HEK293 (cell line): ENCODE data around the gene EPB41L2.
A peak's percentile ranks its signal among the peaks of the same experiment; 100 is the strongest.

Experiments used
- CTCF ChIA-PET: fragments of 350-600 bp; formaldehyde crosslinking; extraction: SDS; loops from one replicate; lab custom pipeline; 2021; ENCODE audit warnings: antibody characterized with exemption; lab: Yijun Ruan, JAX
- POLR2A ChIA-PET: fragments of 300-600 bp; formaldehyde crosslinking; extraction: SDS; loops from one replicate; lab custom pipeline; 2020; ENCODE audit warnings: antibody characterized with exemption, inconsistent platforms; lab: Yijun Ruan, JAX
- H3K27ac ChIP-seq: fragments of 200-500 bp; sonication (Bioruptor generic); 2 replicates; pipeline ENCODE4 v1.5.1; 2014; ENCODE audit warnings: low read depth, low read length, control low read depth, inconsistent platforms; ENCODE audit errors: extremely low read depth
- H3K36me3 ChIP-seq, 2 experiments: fragments of 200-500 bp in 1 of 2; sonication (Bioruptor generic) in 1 of 2; 1 replicate in 1 of 2; 2 replicates in 1 of 2; pipeline ENCODE4 v1.5.1; 2014 to 2017; ENCODE audit warnings: inconsistent platforms in 2 of 2, low read length in 2 of 2; ENCODE audit not compliant: control insufficient read depth in 2 of 2, insufficient read depth in 1 of 2
- H3K4me1 ChIP-seq: fragments of 200-500 bp; sonication (Bioruptor generic); 2 replicates; pipeline ENCODE4 v1.5.1; 2014; ENCODE audit warnings: mild to moderate bottlenecking, low read length, inconsistent platforms; ENCODE audit not compliant: control insufficient read depth, insufficient read depth
- H3K4me3 ChIP-seq: 2 replicates; pipeline ENCODE4 v1.5.1; 2011; ENCODE audit warnings: low read depth, mild to moderate bottlenecking, control low read depth, low read length, moderate library complexity
- H3K9me3 ChIP-seq: fragments of 200-500 bp; sonication (Bioruptor generic); 2 replicates; pipeline ENCODE4 v1.5.1; 2014; ENCODE audit warnings: low read depth, low read length, inconsistent platforms; ENCODE audit not compliant: control insufficient read depth, insufficient read depth
- BCL11B ChIP-seq: fragments of 450-650 bp; formaldehyde crosslinking; IDR thresholded peaks from 2 replicates; pipeline ENCODE4 v1.5.1; 2016; ENCODE audit warnings: low read depth, missing biosample characterization, missing genetic modification characterization
- IKZF3 ChIP-seq: fragments of 450-650 bp; IDR thresholded peaks from 2 replicates; pipeline ENCODE4 v1.5.0; 2018; ENCODE audit warnings: missing biosample characterization, mild to moderate bottlenecking, missing genetic modification characterization, moderate library complexity
- KLF7 ChIP-seq: fragments of 450-650 bp; formaldehyde crosslinking; IDR thresholded peaks from 2 replicates; pipeline ENCODE4 v1.5.1; 2016; ENCODE audit warnings: missing biosample characterization, missing genetic modification characterization, borderline replicate concordance
- PRDM1 ChIP-seq: fragments of 450-650 bp; formaldehyde crosslinking; IDR thresholded peaks from 2 replicates; pipeline ENCODE4; 2016; ENCODE audit warnings: missing biosample characterization, missing genetic modification characterization
- REPIN1 ChIP-seq: fragments of 450-650 bp; formaldehyde crosslinking; IDR thresholded peaks from 2 replicates; pipeline ENCODE4 v1.5.1; 2017; ENCODE audit warnings: missing biosample characterization, missing genetic modification characterization, low read depth
- SCRT1 ChIP-seq: fragments of 450-650 bp; formaldehyde crosslinking; IDR thresholded peaks from 2 replicates; pipeline ENCODE4 v1.5.1; 2016; ENCODE audit warnings: missing biosample characterization, missing genetic modification characterization, borderline replicate concordance
- SCRT2 ChIP-seq: fragments of 450-650 bp; formaldehyde crosslinking; IDR thresholded peaks from 2 replicates; pipeline ENCODE4 v1.5.1; 2016; ENCODE audit warnings: missing biosample characterization, missing genetic modification characterization
- SETDB1 ChIP-seq: IDR thresholded peaks from one replicate; pipeline ENCODE4 v1.6.1; 2017; ENCODE audit warnings: mild to moderate bottlenecking, low read length, moderate library complexity, mixed read lengths; ENCODE audit not compliant: insufficient read length
- SP2 ChIP-seq: fragments of 450-650 bp; formaldehyde crosslinking; IDR thresholded peaks from 2 replicates; pipeline ENCODE4 v1.5.1; 2016; ENCODE audit warnings: missing biosample characterization, missing genetic modification characterization
- ZFP37 ChIP-seq: fragments of 450-650 bp; formaldehyde crosslinking; IDR thresholded peaks from 2 replicates; pipeline ENCODE4 v1.5.1; 2016; ENCODE audit warnings: missing biosample characterization, missing genetic modification characterization
- ZNF155 ChIP-seq: fragments of 450-650 bp; formaldehyde crosslinking; IDR thresholded peaks from 2 replicates; pipeline ENCODE4 v1.5.1; 2016; ENCODE audit warnings: missing biosample characterization, missing genetic modification characterization
- ZNF202 ChIP-seq: fragments of 450-650 bp; formaldehyde crosslinking; IDR thresholded peaks from 2 replicates; pipeline ENCODE4 v1.5.1; 2016; ENCODE audit warnings: missing biosample characterization, missing genetic modification characterization, borderline replicate concordance
- ZNF211 ChIP-seq: fragments of 450-650 bp; formaldehyde crosslinking; IDR thresholded peaks from 2 replicates; pipeline ENCODE4 v1.5.1; 2016; ENCODE audit warnings: low read depth, missing biosample characterization, missing genetic modification characterization
- ZNF221 ChIP-seq: fragments of 450-650 bp; formaldehyde crosslinking; IDR thresholded peaks from 2 replicates; pipeline ENCODE4 v1.5.1; 2017; ENCODE audit warnings: missing biosample characterization, missing genetic modification characterization, borderline replicate concordance
- ZNF274 ChIP-seq, 2 experiments: fragments of 200-500 bp in 1 of 2; fragments of 450-650 bp in 1 of 2; sonication (Bioruptor generic) in 1 of 2; formaldehyde crosslinking in 1 of 2; IDR thresholded peaks; 2 replicates each; pipeline versions ENCODE4 v1.5.1 to v1.6.1; 2014 to 2016; ENCODE audit warnings: borderline replicate concordance in 1 of 2, inconsistent platforms in 1 of 2, low read length in 1 of 2, missing biosample characterization in 1 of 2, missing genetic modification characterization in 1 of 2
- ZNF341 ChIP-seq: fragments of 450-650 bp; formaldehyde crosslinking; IDR thresholded peaks from 2 replicates; pipeline ENCODE4; 2016; ENCODE audit warnings: low read depth, missing biosample characterization, missing genetic modification characterization
- ZNF521 ChIP-seq: fragments of 450-650 bp; formaldehyde crosslinking; IDR thresholded peaks from 2 replicates; pipeline ENCODE4 v1.5.1; 2017; ENCODE audit warnings: missing biosample characterization, mild to moderate bottlenecking, missing genetic modification characterization
- ZNF530 ChIP-seq: fragments of 450-650 bp; formaldehyde crosslinking; IDR thresholded peaks from 2 replicates; pipeline ENCODE4 v1.5.1; 2016; ENCODE audit warnings: low read depth, missing biosample characterization, missing genetic modification characterization
- ZNF560 ChIP-seq: fragments of 450-650 bp; formaldehyde crosslinking; IDR thresholded peaks from 2 replicates; pipeline ENCODE4 v1.5.1; 2017; ENCODE audit warnings: missing biosample characterization, missing genetic modification characterization, borderline replicate concordance
- ZNF596 ChIP-seq: fragments of 450-650 bp; IDR thresholded peaks from 2 replicates; pipeline ENCODE4 v1.5.0; 2018; ENCODE audit warnings: missing biosample characterization, mild to moderate bottlenecking, missing genetic modification characterization, moderate library complexity
- ZNF600 ChIP-seq: fragments of 450-650 bp; formaldehyde crosslinking; IDR thresholded peaks from 2 replicates; pipeline ENCODE4 v1.5.1; 2016; ENCODE audit warnings: missing biosample characterization, missing genetic modification characterization
- ZNF624 ChIP-seq: fragments of 450-650 bp; formaldehyde crosslinking; IDR thresholded peaks from 2 replicates; pipeline ENCODE4 v1.5.1; 2017; ENCODE audit warnings: missing biosample characterization, missing genetic modification characterization
- ZNF76 ChIP-seq: fragments of 450-650 bp; formaldehyde crosslinking; IDR thresholded peaks from 2 replicates; pipeline ENCODE4; 2016; ENCODE audit warnings: low read depth, missing biosample characterization, missing genetic modification characterization, borderline replicate concordance
- TF ChIP-seq, protein P1 (sequence below): fragments of 450-650 bp; formaldehyde crosslinking; IDR thresholded peaks from 2 replicates; pipeline ENCODE4 v1.5.1; 2016; ENCODE audit warnings: missing biosample characterization, missing genetic modification characterization
- TF ChIP-seq, protein P2 (sequence below): fragments of 450-650 bp; IDR thresholded peaks from 2 replicates; pipeline ENCODE4 v1.5.1; 2018; ENCODE audit warnings: missing biosample characterization, mild to moderate bottlenecking, missing genetic modification characterization
- TF ChIP-seq, protein P3 (sequence below): fragments of 450-650 bp; formaldehyde crosslinking; IDR thresholded peaks from 2 replicates; pipeline ENCODE4; 2016; ENCODE audit warnings: missing biosample characterization, missing genetic modification characterization

EPB41L2 gene

DNA sequence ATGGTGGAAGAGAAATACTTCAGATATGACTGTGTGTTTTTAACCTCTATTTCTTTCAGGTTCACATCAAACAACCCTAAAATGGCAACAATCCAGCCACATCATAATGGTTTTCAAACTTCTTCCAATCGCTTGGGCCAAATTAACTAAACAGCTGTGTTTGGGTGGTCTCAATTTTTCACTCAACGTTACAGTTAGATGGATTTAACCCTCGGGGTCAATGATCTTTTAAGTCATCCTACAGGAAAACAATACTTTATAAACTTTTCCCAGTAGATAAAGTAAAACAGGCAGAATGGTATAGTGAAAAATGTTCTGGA lies 60.4 kb downstream of the EPB41L2 start:
- no peak overlapping the region for H3K4me3 ChIP-seq
- ChIA-PET POLR2A (no interaction called here), CTCF (interaction anchor here (0.6 kb wide), 1 partner anchor 229 kb away, joined by 4 read pairs; no protein-coding TSS in a partner anchor)
- H3K36me3 ChIP-seq: no peaks in the 10 kb centered on the region
- TF ChIP-seq SP2 (tag by site-specific recombination): no peak
- no peak for TF ChIP-seq SETDB1
- TF ChIP-seq ZNF521: no peak
- TF ChIP-seq ZNF560 (tag by site-specific recombination): no peak
- no peak for TF ChIP-seq ZNF596 (tag by site-specific recombination)
- TF ChIP-seq ZNF274 (IDR thresholded peaks at IDR 0.05; ENCODE audit: low read length): no peak
- no peak for TF ChIP-seq ZNF274 (tag by site-specific recombination; IDR thresholded peaks at IDR 0.05; ENCODE audit: borderline replicate concordance)
- TF ChIP-seq ZNF624 (tag by site-specific recombination): no peak
- TF ChIP-seq, protein P1, sequence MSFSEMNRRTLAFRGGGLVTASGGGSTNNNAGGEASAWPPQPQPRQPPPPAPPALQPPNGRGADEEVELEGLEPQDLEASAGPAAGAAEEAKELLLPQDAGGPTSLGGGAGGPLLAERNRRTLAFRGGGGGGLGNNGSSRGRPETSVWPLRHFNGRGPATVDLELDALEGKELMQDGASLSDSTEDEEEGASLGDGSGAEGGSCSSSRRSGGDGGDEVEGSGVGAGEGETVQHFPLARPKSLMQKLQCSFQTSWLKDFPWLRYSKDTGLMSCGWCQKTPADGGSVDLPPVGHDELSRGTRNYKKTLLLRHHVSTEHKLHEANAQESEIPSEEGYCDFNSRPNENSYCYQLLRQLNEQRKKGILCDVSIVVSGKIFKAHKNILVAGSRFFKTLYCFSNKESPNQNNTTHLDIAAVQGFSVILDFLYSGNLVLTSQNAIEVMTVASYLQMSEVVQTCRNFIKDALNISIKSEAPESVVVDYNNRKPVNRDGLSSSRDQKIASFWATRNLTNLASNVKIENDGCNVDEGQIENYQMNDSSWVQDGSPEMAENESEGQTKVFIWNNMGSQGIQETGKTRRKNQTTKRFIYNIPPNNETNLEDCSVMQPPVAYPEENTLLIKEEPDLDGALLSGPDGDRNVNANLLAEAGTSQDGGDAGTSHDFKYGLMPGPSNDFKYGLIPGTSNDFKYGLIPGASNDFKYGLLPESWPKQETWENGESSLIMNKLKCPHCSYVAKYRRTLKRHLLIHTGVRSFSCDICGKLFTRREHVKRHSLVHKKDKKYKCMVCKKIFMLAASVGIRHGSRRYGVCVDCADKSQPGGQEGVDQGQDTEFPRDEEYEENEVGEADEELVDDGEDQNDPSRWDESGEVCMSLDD (tag by site-specific recombination): no peak
- TF ChIP-seq, protein P2, sequence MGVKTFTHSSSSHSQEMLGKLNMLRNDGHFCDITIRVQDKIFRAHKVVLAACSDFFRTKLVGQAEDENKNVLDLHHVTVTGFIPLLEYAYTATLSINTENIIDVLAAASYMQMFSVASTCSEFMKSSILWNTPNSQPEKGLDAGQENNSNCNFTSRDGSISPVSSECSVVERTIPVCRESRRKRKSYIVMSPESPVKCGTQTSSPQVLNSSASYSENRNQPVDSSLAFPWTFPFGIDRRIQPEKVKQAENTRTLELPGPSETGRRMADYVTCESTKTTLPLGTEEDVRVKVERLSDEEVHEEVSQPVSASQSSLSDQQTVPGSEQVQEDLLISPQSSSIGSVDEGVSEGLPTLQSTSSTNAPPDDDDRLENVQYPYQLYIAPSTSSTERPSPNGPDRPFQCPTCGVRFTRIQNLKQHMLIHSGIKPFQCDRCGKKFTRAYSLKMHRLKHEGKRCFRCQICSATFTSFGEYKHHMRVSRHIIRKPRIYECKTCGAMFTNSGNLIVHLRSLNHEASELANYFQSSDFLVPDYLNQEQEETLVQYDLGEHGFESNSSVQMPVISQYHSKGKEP: no peak
- no peak for TF ChIP-seq ZNF155 (tag by site-specific recombination)
- TF ChIP-seq ZNF221 (tag by site-specific recombination): no peak
- no peak for TF ChIP-seq IKZF3 (tag by site-specific recombination)
- TF ChIP-seq ZNF202: no peak
- TF ChIP-seq ZFP37 (tag by site-specific recombination): no peak
- no peak for TF ChIP-seq ZNF600 (tag by site-specific recombination)
- TF ChIP-seq KLF7 (tag by site-specific recombination): no peak
- no peak for TF ChIP-seq ZNF211 (tag by site-specific recombination)
- TF ChIP-seq ZNF76 (tag by site-specific recombination): no peak
- TF ChIP-seq, protein P3, sequence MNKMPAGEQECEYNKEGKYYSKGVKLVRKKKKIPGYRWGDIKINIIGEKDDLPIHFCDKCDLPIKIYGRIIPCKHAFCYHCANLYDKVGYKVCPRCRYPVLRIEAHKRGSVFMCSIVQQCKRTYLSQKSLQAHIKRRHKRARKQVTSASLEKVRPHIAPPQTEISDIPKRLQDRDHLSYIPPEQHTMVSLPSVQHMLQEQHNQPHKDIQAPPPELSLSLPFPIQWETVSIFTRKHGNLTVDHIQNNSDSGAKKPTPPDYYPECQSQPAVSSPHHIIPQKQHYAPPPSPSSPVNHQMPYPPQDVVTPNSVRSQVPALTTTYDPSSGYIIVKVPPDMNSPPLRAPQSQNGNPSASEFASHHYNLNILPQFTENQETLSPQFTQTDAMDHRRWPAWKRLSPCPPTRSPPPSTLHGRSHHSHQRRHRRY: no peak
- no peak for TF ChIP-seq ZNF530
- peaks cover 46% of the 10 kb centered on the region for H3K4me1 ChIP-seq
- no peaks in the 10 kb centered on the region for H3K9me3 ChIP-seq
- H3K27ac ChIP-seq: no peak overlapping the region

DNA sequence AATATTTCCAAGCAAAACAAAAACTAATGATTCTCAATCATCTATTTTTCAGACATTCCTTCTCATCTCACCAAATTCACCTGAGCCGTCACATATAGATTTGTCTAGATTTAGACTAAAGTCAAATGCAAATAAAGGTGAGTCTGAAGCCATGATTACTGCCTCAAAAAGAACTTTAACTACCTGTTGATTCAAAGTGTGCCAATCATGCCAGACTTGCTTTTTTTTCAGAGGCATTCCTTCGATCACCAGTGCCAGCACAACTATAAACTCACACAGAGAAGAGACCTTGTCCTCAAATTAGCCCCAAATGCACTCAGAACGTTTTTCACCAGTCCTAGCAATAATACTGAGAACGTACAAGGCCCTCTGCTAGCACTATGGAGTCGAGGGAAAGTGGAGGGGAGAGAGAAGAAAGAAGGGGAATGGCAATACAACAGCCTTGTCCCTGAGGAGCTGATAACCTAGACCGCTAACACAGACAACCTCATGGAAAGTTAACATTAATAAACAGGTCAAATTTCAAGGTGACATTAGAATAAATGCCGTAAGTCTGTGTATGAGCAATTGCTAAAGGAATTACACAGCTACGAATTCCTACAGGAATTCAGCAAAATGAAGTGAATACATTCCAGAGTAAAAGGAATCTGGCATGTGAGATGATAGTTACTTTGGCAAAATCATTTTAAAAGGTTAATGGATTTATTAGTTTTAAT lies 60.9 kb downstream of the EPB41L2 start:
- Histone ChIP-seq H3K4me3 (no peak overlapping the region), H3K36me3 (no peaks in the 10 kb centered on the region), H3K4me1 (peaks cover 51% of the 10 kb centered on the region), H3K27ac (no peak overlapping the region), H3K9me3 (no peaks in the 10 kb centered on the region)
- POLR2A ChIA-PET: no interaction called here
- CTCF ChIA-PET: interaction anchor here (0.6 to 0.7 kb wide), 2 partner anchors 56 to 230 kb away, joined by 4 read pairs; no protein-coding TSS in a partner anchor
- no peak for TF ChIP-seq REPIN1 (tag by site-specific recombination)
- TF ChIP-seq SCRT2 (tag by site-specific recombination): peak; percentile 95
- TF ChIP-seq ZNF341 (tag by site-specific recombination): peak; percentile 64
- TF ChIP-seq SCRT1 (tag by site-specific recombination): peak; percentile 58; the same call in 1 of the 2 replicates
- TF ChIP-seq BCL11B (tag by site-specific recombination): no peak
- 0 out of 2 replicates have a peak, but pooled peaks have one; percentile 33 for TF ChIP-seq PRDM1 (tag by site-specific recombination)
